BJ (cell line): ENCODE measurements around the gene MFF. TPM values are rescaled to one million over a fixed set of nuclear protein-coding genes. Genes with fewer than 3 reads are reported as not detected.
"Not testable (repeated sequence)": the region's sequence is repeated elsewhere in the genome, so short reads cannot be mapped to it uniquely, and the experiment has no call there.

Experiments
- CTCF ChIA-PET: fragments of 350-600 bp; formaldehyde crosslinking; extraction: SDS; loops from one replicate; lab custom pipeline; 2021; ENCODE audit warnings: antibody characterized with exemption, inconsistent platforms; lab: Yijun Ruan, JAX
- POLR2A ChIA-PET: fragments of 300-600 bp; sonication (Branson Sonifier 250); formaldehyde crosslinking; extraction: SDS; loops from one replicate; lab custom pipeline; 2021; ENCODE audit warnings: antibody characterized with exemption; lab: Charles Lee
- DNase-seq: peaks from one replicate; pipeline ENCODE4 v3.0.0-alpha.2; 2011; ENCODE audit warnings: low read depth
- H3K27me3 ChIP-seq: 2 replicates; pipeline ENCODE4 v1.6.0; 2011; ENCODE audit warnings: low read length; ENCODE audit not compliant: control insufficient read depth, insufficient read depth
- H3K36me3 ChIP-seq: 2 replicates; pipeline ENCODE4 v1.5.1; 2011; ENCODE audit warnings: low read length; ENCODE audit not compliant: control insufficient read depth, insufficient read depth
- H3K4me3 ChIP-seq: 2 replicates; pipeline ENCODE4 v1.5.1; 2011; ENCODE audit warnings: low read depth, mild to moderate bottlenecking, control low read depth, low read length
- CTCF ChIP-seq: IDR thresholded peaks from 2 replicates; pipeline ENCODE4 v1.5.1; 2011; ENCODE audit warnings: low read depth, mild to moderate bottlenecking, control low read depth, inconsistent platforms, low read length, moderate library complexity; ENCODE audit not compliant: insufficient read depth
- polyA plus RNA-seq: library from polyadenylated mRNA; depleted of rRNA; stranded (reverse); fragments of >200 nt; gene quantifications from 2 replicates; pipeline ENCODE4 v1.2.3, GENCODE V29; 2011

Gene MFF
- polyA plus RNA-seq, 1 experiment = 56.0 TPM

DNA sequence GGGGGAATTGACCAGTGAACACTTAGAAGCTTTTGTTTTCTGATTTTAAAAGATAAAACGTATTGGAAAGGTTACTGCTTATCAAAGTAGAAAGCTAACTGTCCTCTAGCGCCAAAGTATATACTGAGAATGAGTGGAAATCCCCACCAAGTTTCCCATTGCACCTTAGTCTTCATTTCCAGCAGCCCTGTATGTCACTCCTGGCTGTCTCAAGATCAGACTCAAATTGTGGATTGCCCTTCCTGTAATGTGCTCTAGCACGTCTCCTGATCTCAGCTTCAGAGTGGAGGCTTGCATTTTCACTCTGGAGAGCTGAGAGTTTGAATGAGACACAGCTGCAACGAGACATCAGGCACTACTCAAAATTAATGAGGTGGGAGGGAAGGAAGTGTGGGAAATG is 26.6 kb downstream of the MFF start:
- CTCF ChIA-PET = no interaction called here
- no peak for TF ChIP-seq CTCF
- Histone ChIP-seq H3K27me3 (no peaks in the 10 kb centered on the region), H3K4me3 (no peak overlapping the region), H3K36me3 (peaks cover 9% of the 10 kb centered on the region)
- POLR2A ChIA-PET = no interaction called here
- no peak for DNase-seq

GRCh38 chr2:227360351-227360750 is 35.3 kb downstream of the MFF start:
- peaks cover 6% of the 10 kb centered on the region for H3K36me3 ChIP-seq
- TF ChIP-seq CTCF = no peak
- ChIA-PET CTCF (interaction anchor here (1.4 kb wide), 1 partner anchor 23 kb away, joined by 3 read pairs; no protein-coding TSS in a partner anchor), POLR2A (no interaction called here)
- no peaks in the 10 kb centered on the region for H3K27me3 ChIP-seq
- no peak for DNase-seq
- H3K4me3 ChIP-seq = no peak overlapping the region

GRCh38 chr2:227363756-227364155 is 38.7 kb downstream of the MFF start:
- Histone ChIP-seq H3K36me3 (no peaks in the 10 kb centered on the region), H3K4me3 (no peak overlapping the region), H3K27me3 (no peaks in the 10 kb centered on the region)
- ChIA-PET POLR2A (no interaction called here), CTCF (no interaction called here)
- TF ChIP-seq CTCF = no peak
- no peak for DNase-seq

GRCh38 chr2:227364585-227365263 is 39.7 kb downstream of the MFF start:
- CTCF ChIA-PET, H3K4me3 ChIP-seq, H3K27me3 ChIP-seq, DNase-seq, POLR2A ChIA-PET, H3K36me3 ChIP-seq: not testable (repeated sequence)

GRCh38 chr2:227365833-227366232 is 40.8 kb downstream of the MFF start:
- Histone ChIP-seq H3K27me3 (no peaks in the 10 kb centered on the region), H3K4me3 (no peak overlapping the region), H3K36me3 (no peaks in the 10 kb centered on the region)
- POLR2A ChIA-PET = no interaction called here
- CTCF ChIA-PET = no interaction called here
- TF ChIP-seq CTCF = no peak
- DNase-seq = no peak
